ENCODE data around the gene TERT. TPM values are rescaled to one million over a fixed set of nuclear protein-coding genes. Genes with fewer than 3 reads are reported as not detected.

The TERT gene
- total and polyA plus RNA-seq, 2 of the 4 experiments (the other 2 are of a cell fraction): not detected

DNA sequence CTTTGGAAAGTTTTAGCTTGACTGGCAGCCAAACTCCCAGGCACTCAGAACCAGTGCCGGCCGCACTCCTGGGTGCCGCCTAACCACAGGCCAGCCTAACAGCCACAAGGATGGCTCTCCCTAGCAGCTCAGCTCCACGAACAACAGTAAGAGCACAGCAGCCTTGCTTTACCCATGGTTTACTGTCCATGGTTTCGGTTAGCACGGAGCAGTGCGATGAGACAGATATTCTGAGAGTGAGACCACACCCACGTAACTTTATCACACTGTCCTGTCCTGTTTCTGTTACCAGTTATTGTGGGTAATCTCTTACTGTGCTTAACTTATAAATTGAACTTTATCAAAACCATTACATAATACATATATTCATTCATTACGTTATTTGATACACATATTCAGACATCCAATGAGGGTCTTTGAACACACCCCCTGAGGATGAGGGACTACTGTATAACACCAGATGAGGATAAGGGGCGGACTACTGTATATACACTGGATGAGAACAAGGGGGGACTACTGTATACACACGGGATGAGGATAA lies 37.7 kb upstream of the TERT start:
- in situ Hi-C loops (cut with MboI; ENCODE audit: low sequenced_read_pairs): no loop called here
- H3K23ac ChIP-seq (ENCODE audit: low read depth, low read length): no peak overlapping the region
- BruUV-seq (replicated peaks): no TSS peak

More for the DNA sequence above, 37.7 kb upstream of the TERT start:
- Histone ChIP-seq H4K5ac (ENCODE audit: low read depth, low read length) (no peak overlapping the region), H2BK120ac (ENCODE audit: low read depth, low read length) (no peak overlapping the region), H3K9me1 (ENCODE audit: insufficient read depth, low read length) (no peaks in the 10 kb centered on the region), H3K18ac (ENCODE audit: low read depth, low read length) (no peak overlapping the region), H2BK20ac (ENCODE audit: low read depth, low read length) (no peak overlapping the region), H3K4ac (ENCODE audit: low read depth, low read length) (no peak overlapping the region), H4K8ac (ENCODE audit: low read depth in 2 of 2, low read length in 2 of 2) (no peak overlapping the region), H3K14ac (replicated peaks; ENCODE audit: low read depth, low read length) (no peak overlapping the region), H2AFZ (replicated peaks; ENCODE audit: low read length, poor library complexity) (no peak overlapping the region), H3K4me2 (ENCODE audit: low read depth, low read length) (no peak overlapping the region), H3K27ac (ENCODE audit: insufficient read depth, low read length) (no peak overlapping the region), H3K79me1 (ENCODE audit: low read depth in 1 of 2, low read length in 2 of 2) (peaks cover 13 to 22% of the 10 kb centered on the region in 2 experiments; a peak in 3 of 4 replicates), H3K9me3 (ENCODE audit: control insufficient read depth, insufficient read depth, low read length) (peaks cover 9% of the 10 kb centered on the region), H2BK15ac (ENCODE audit: low read depth, low read length) (no peak overlapping the region), H4K20me1 (ENCODE audit: insufficient read depth, low read length) (peaks cover 7% of the 10 kb centered on the region), H4K91ac (ENCODE audit: insufficient read depth, low read depth, low read length) (no peak overlapping the region), H3K4me1 (ENCODE audit: control insufficient read depth, insufficient read depth, low read length) (no peaks in the 10 kb centered on the region), H3K9ac (ENCODE audit: low read depth, low read length) (no peak overlapping the region), H3K27me3 (ENCODE audit: control insufficient read depth, insufficient read depth, low read length) (no peaks in the 10 kb centered on the region), H3K56ac (ENCODE audit: extremely low read depth, insufficient read depth, low read length) (no peak overlapping the region), H2AK9ac (replicated peaks; ENCODE audit: low read depth, low read length, poor library complexity) (no peak overlapping the region), H2BK5ac (ENCODE audit: low read depth, low read length, poor library complexity, severe bottlenecking) (no peak overlapping the region), H2AK5ac (ENCODE audit: low read depth, low read length) (no peak overlapping the region), H3K36me3 (ENCODE audit: control insufficient read depth, insufficient read depth, low read length) (peaks cover 68% of the 10 kb centered on the region), H3K4me3 (ENCODE audit: insufficient read depth, low read depth, low read length) (no peak overlapping the region)
- WGBS, 2 experiments (ENCODE audit: extremely low coverage in 2 of 2, insufficient read length in 1 of 2): 100% methylated on average over 1 of the region's 11 CpGs; no CpG with 5 or more reads in 1 of the 2 experiments
- ChIA-PET POLR2A (ENCODE audit: unreplicated experiment) (no interaction called here), CTCF (interaction anchor here (0.6 kb wide), 1 partner anchor 312 kb away, joined by 3 read pairs; no protein-coding TSS in a partner anchor)
- intact Hi-C loops (cut with micrococcal nuclease) (no loop called here), dilution Hi-C loops (cut with HindIII; ENCODE audit: low sequenced_read_pairs, unreplicated experiment) (no loop called here)
- ATAC-seq (ENCODE audit: low read depth): no peak
- no peak for TF ChIP-seq POLR2A (IDR thresholded peaks at IDR 0.05; ENCODE audit: low read depth, low read length)
- no peak for TF ChIP-seq RCOR1 (IDR thresholded peaks at IDR 0.05; ENCODE audit: insufficient replicate concordance, low read length)
- TF ChIP-seq RAD21 (IDR thresholded peaks at IDR 0.05; ENCODE audit: low read length): no peak
- TF ChIP-seq MAFK (IDR thresholded peaks at IDR 0.05; ENCODE audit: low read depth, low read length): no peak
- TF ChIP-seq FOS (IDR thresholded peaks at IDR 0.05; ENCODE audit: low read depth, low read length): no peak
- no peak for TF ChIP-seq RFX5 (IDR thresholded peaks at IDR 0.05; ENCODE audit: low read depth, low read length)
- no peak for TF ChIP-seq NFE2L2 (IDR thresholded peaks at IDR 0.05; ENCODE audit: low read depth, low read length)
- TF ChIP-seq CEBPB (IDR thresholded peaks at IDR 0.05; ENCODE audit: low read depth, low read length): no peak
- no peak for TF ChIP-seq BHLHE40 (IDR thresholded peaks at IDR 0.05; ENCODE audit: low read depth, low read length)
- no peak for TF ChIP-seq SMC3 (IDR thresholded peaks at IDR 0.05; ENCODE audit: low read depth, low read length)
- no peak for TF ChIP-seq CHD1 (IDR thresholded peaks at IDR 0.05; ENCODE audit: low read depth, low read length)
- no peak for TF ChIP-seq MXI1 (IDR thresholded peaks at IDR 0.05; ENCODE audit: borderline replicate concordance, low read depth, low read length)
- no peak for TF ChIP-seq USF2 (IDR thresholded peaks at IDR 0.05; ENCODE audit: low read depth, low read length)
- TF ChIP-seq, protein P1, sequence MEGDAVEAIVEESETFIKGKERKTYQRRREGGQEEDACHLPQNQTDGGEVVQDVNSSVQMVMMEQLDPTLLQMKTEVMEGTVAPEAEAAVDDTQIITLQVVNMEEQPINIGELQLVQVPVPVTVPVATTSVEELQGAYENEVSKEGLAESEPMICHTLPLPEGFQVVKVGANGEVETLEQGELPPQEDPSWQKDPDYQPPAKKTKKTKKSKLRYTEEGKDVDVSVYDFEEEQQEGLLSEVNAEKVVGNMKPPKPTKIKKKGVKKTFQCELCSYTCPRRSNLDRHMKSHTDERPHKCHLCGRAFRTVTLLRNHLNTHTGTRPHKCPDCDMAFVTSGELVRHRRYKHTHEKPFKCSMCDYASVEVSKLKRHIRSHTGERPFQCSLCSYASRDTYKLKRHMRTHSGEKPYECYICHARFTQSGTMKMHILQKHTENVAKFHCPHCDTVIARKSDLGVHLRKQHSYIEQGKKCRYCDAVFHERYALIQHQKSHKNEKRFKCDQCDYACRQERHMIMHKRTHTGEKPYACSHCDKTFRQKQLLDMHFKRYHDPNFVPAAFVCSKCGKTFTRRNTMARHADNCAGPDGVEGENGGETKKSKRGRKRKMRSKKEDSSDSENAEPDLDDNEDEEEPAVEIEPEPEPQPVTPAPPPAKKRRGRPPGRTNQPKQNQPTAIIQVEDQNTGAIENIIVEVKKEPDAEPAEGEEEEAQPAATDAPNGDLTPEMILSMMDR (conservative IDR thresholded peaks at IDR 0.05; ENCODE audit: low read depth, low read length): no peak
- TF ChIP-seq MAZ (IDR thresholded peaks at IDR 0.05; ENCODE audit: borderline replicate concordance, low read depth, low read length): no peak
- TF ChIP-seq, protein P2, sequence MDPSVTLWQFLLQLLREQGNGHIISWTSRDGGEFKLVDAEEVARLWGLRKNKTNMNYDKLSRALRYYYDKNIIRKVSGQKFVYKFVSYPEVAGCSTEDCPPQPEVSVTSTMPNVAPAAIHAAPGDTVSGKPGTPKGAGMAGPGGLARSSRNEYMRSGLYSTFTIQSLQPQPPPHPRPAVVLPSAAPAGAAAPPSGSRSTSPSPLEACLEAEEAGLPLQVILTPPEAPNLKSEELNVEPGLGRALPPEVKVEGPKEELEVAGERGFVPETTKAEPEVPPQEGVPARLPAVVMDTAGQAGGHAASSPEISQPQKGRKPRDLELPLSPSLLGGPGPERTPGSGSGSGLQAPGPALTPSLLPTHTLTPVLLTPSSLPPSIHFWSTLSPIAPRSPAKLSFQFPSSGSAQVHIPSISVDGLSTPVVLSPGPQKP (IDR thresholded peaks at IDR 0.05; ENCODE audit: borderline replicate concordance, low read depth, low read length): no peak
- DNase-seq: no peak
